ENCODE data around the gene RRN3.
"Not testable (repeated sequence)": the region's sequence is repeated elsewhere in the genome, so short reads cannot be mapped to it uniquely, and the experiment has no call there.

Gene RRN3

GRCh38 chr16:15049581-15050180 lies 44.4 kb downstream of the RRN3 start:
- no peak for DNase-seq

GRCh38 chr16:15046692-15047376 lies 47.2 kb downstream of the RRN3 start:
- DNase-seq: no peak

GRCh38 chr16:15045270-15045669 lies 48.8 kb downstream of the RRN3 start:
- DNase-seq: not testable (repeated sequence)

- no peak for DNase-seq
Observed at GRCh38 chr16:15044286-15044685, 49.8 kb downstream of the RRN3 start.

- DNase-seq: no peak
Observed at GRCh38 chr16:15043344-15043743, 50.7 kb downstream of the RRN3 start.

GRCh38 chr16:15041271-15042004 lies 52.6 kb downstream of the RRN3 start:
- DNase-seq: no peak

- DNase-seq: no peak
Observed at GRCh38 chr16:15038689-15039088, 55.4 kb downstream of the RRN3 start.

- DNase-seq: no peak
Observed at GRCh38 chr16:15037745-15038144, 56.3 kb downstream of the RRN3 start.

- no peak for DNase-seq
Observed at GRCh38 chr16:15037003-15037402, 57.1 kb downstream of the RRN3 start.

GRCh38 chr16:15035163-15035729 lies 58.8 kb downstream of the RRN3 start:
- DNase-seq: no peak

GRCh38 chr16:15034266-15035162 lies 59.6 kb downstream of the RRN3 start:
- no peak for DNase-seq

GRCh38 chr16:15033309-15033707 lies 60.8 kb downstream of the RRN3 start:
- no peak for DNase-seq

GRCh38 chr16:15032547-15033308 lies 61.3 kb downstream of the RRN3 start:
- DNase-seq: no peak

- no peak for DNase-seq
Observed at GRCh38 chr16:15031586-15031985, 62.5 kb downstream of the RRN3 start.

GRCh38 chr16:15031179-15031578 lies 62.9 kb downstream of the RRN3 start:
- DNase-seq: no peak

GRCh38 chr16:15029749-15030148 lies 64.3 kb downstream of the RRN3 start:
- DNase-seq: not testable (repeated sequence)

GRCh38 chr16:15028801-15029698 lies 65.0 kb downstream of the RRN3 start:
- not testable (repeated sequence) for DNase-seq

- DNase-seq: not testable (repeated sequence)
Observed at GRCh38 chr16:15028345-15028715, 65.7 kb downstream of the RRN3 start.

GRCh38 chr16:15027503-15028344 lies 66.3 kb downstream of the RRN3 start:
- not testable (repeated sequence) for DNase-seq

GRCh38 chr16:15027051-15027450 lies 67.0 kb downstream of the RRN3 start:
- DNase-seq: not testable (repeated sequence)

Measured in activated CD4-positive, alpha-beta T cell treated with anti-CD3 and anti-CD28 coated beads, Interleukin-2, amount 50 U/mL, for 1 hour (primary cell).